Myocyte (in vitro differentiated cells): ENCODE data around the gene TKTL2. TPM values are rescaled to one million over a fixed set of nuclear protein-coding genes. Genes with fewer than 3 reads are reported as not detected.
"Not testable (repeated sequence)": the region's sequence is repeated elsewhere in the genome, so short reads cannot be mapped to it uniquely, and the experiment has no call there.

ENCODE experiments used
- DNase-seq: peaks from one replicate; pipeline ENCODE4 v3.0.0-alpha.2; 2012; ENCODE audit warnings: low read depth
- total RNA-seq: library from RNA; depleted of rRNA; stranded (reverse); fragments of >200 nt; gene quantifications from 2 replicates; pipeline ENCODE4 v1.2.3, GENCODE V29; 2014

Gene TKTL2
- total RNA-seq, 1 donor from 2014 or later, result 0.16 TPM

DNA sequence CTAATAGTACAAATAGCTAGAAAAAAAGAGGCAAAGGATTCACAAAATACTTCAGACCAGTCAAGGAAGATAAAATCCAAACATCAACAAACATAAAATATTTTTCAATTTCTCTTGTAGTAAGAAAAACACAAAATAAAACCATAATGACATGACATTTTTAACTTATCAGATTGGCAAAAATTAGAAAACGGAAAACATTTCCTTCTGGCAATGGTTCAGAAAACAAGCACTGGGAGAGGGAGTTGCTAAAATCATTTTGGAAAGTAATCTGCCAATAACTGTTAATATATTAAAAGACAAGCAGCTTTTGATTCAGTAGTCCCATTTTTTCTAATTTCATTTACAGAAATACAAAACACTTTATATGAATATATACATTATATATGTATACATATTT, 26.1 kb downstream of the TKTL2 start:
- DNase-seq, result no peak

DNA sequence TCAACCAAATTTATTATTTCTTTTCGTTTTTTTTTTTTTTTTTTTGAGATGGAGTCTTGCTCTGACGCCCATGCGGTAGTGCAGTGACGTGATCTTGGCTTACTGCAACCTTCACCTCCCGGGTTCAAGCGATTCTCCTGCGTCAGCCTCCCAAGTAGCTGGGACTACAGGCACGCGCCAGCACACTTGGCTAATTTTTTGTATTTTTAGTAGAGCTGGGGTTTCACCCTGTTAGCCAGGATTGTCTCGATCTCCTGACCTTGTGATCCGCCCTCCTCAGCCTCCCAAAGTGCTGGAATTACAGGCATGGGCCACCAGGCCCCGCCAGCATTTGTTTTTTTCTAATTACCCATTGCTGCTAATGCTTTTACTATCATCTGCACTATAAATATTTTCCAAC, 26.5 kb downstream of the TKTL2 start:
- DNase-seq, result not testable (repeated sequence)

DNA sequence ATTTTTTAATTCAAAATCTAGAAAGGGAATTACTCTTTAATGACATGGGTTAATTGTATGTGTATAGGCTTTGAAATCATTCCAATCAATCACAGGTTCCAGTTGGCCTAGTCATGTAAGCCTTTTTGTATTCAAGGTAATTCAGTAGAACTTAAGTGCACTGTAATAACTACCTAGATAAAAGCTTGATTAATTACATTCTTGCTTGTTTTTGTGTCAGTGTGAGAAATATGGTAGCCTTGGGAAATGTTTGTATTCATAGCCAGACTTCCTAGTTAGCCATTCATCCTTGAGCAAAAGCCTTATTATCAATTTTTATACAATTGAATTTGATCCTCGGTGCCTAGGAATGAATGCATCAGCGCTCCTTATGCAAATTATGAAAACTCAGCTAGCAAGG, 33.5 kb downstream of the TKTL2 start:
- no peak for DNase-seq

Other genes with a start within 250 kb of the TKTL2 start
- 0.16 TPM in 1 of 2 replicates, not detected in the other for gene NPY1R, start 141.2 kb downstream of the TKTL2 start, total RNA-seq
- gene NPY5R, start 129.9 kb downstream of the TKTL2 start, total RNA-seq, result not detected in 2 replicates
- 34.9 and 35.0 TPM in 2 replicates for gene TMA16, start 20.9 kb upstream of the TKTL2 start, total RNA-seq